Stimulated activated CD8-positive, alpha-beta memory T cell treated with anti-CD3 and anti-CD28 coated beads, Interleukin-7, amount 100 ng/mL, for 1 hour (primary cell): ENCODE results near the gene NFIL3.

Source experiments
- DNase-seq, 2 donors: peaks; one replicate each; pipeline ENCODE4 v3.0.0-alpha.2; 2020; ENCODE audit warnings: low read depth in 2 of 2

Gene NFIL3

DNA sequence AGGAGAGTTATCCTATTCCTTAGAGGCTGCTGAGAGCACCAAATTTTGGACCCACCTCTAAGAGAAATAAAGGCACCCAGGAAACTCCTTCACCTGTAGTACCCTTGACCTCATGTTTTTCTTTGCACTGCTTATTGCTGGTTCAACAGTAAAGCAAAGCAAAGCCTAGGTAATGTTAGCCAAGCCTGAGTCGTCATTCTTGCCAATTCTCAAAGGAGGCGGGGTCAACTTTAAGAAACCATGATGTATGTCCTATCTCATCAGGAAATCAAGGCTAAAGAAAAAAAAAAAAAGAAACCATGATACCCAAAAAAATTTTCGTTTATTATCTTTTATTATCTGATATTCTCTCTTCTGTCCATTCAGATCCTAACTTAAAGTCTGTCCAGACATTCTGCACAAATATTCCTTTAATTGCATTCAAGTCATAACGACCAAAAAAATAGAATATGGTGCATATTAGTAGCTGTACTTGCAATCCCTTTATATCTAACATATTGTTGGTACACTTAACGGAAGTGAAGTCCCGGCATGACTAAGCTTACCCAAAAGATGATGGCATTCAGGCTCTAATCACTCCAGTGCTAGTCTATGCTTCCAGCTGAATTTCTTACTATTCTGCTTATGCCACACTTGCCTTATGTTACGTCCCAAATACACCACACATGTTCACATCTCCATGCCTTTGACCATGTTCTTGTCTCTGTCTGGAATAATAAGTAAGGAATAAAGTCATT lies 63.7 kb downstream of the NFIL3 start:
- no peak for DNase-seq

DNA sequence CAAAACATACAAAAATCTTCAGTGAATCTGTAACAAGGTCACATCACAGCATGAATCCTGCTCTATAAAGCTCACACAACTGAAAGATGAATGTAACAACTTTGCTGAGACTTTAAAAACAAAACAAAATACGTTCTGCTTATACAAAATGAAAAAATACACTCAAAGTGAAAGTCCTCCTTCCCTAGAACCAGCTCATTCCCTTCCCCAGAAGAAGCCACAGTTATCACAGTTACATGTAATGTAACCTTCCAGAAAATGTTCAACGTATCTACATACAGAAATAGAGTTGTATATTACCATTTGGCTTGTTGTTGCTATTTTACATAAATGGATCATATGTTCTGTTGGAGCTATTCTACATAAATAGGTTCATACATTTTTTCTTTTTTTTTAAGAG lies 64.5 kb downstream of the NFIL3 start:
- DNase-seq = no peak
